Purkinje cell (primary cell): ENCODE measurements around the gene TRPC3. TPM values are rescaled to one million over a fixed set of nuclear protein-coding genes. Genes with fewer than 3 reads are reported as not detected.

ENCODE experiments used
- polyA plus RNA-seq: library from polyadenylated mRNA; unstranded; fragments of >200 nt; fragmentation: Nextera tagmentation; gene quantifications from 2 replicates; pipeline ENCODE4 v1.2.1, GENCODE V29; 2014

TRPC3 gene
- polyA plus RNA-seq: 361 and 412 TPM in 2 replicates

DNA sequence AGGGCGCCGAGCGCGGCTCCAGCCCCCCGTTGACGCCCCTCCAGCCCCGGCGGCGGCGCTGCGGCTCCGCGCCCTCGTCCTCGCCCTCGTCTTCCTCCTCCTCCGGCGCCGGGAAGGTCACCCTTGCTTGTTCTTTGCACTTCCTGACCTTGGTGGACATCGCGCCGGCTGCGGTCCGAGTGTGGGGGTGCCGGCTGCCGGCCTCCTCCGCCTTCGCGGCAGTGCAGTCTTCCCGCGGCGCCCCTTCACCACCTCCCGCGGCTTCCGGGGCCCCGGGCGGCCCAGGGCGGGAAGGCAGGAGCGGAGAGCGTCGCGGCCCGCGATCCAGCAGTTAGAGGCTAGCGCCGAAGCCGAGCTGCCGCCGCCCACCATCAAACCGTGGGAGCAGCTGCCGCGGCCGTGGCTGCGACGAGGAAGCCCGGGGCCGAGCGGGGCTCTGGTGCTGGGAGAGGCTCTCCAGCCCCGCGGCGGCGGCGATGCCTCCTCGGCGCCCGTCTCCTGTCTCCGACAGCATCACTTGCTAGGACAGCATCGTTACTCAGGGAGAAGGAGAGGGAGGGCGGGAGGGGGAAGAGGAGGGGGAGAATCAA lies at the start of gene TRPC3:
Gene TRPC3 (minus strand): TSS at position 540 of the 590 bp plus-strand sequence. CDS start 380 bp downstream, at position 160.

DNA sequence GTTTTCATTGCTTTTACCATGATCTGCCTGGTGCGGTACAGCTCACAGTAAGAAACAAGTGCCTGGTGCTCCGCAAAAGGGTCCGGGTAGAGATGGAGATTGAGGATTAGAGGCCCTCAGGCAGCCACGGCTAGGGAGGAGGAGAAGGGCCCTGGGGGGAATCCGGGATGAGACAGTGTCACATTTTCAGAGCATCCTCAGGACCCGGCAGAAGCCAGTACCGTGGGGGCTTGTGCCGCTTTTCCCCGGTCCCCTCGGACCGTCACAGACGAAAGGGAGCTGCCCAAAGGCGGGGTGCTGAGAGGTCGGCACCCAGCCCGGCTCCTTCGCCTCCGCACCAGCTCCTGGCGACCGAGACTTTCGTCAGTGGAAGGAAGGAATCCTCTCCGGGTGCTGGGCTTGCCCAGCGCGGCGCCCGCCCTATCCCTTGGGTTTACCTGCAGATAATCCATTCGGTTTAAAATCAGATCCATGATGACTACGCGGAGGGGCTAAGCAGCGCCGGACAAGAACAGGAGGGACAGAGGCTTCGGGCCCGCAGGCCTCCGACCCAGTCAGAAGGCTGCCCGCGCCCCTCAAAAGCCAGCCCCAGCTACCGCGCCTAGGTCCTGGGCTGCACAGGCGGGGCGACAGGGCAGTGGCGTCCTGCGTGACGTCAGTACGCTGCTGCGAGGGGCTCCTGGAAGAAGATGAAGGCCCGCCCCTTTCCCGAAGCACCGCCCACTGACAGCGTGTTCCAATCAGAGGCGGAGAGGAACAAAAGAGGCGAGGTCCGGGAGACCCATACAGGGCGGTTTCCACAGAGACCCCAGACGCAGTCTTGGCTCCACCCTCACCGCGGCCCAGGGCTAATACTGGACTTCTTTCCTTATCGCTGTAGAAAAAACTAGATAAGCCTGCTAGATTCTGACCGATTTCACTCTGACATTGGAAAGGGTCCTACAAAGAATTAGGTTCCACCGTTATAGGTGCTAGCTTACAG lies 81.7 kb downstream of the TRPC3 start, which contains the start of gene BBS7:
Gene BBS7 (minus strand): TSS at position 634 of the 982 bp plus-strand sequence. CDS start 161 bp downstream, at position 473.

Other genes starting within 250 kb of the TRPC3 start
- gene SMIM43, start 186.9 kb downstream of the TRPC3 start, polyA plus RNA-seq: 8.8 TPM in 1 of 2 replicates, not detected in the other
- 34.6 and 51.2 TPM in 2 replicates for gene EXOSC9, start 150.7 kb downstream of the TRPC3 start, polyA plus RNA-seq
- 3.2 and 4.8 TPM in 2 replicates for gene CCNA2, start 128.2 kb downstream of the TRPC3 start, polyA plus RNA-seq
- 114 and 136 TPM in 2 replicates for gene BBS7, start 81.6 kb downstream of the TRPC3 start, polyA plus RNA-seq
- 87.3 and 89.8 TPM in 2 replicates for gene BLTP1, start 200.3 kb upstream of the TRPC3 start, polyA plus RNA-seq